Osteocyte (in vitro differentiated cells): Measurements from ENCODE around the gene NLGN2. TPM values are rescaled to one million over a fixed set of nuclear protein-coding genes. Genes with fewer than 3 reads are reported as not detected.

Experiments
- DNase-seq: peaks from one replicate; pipeline ENCODE4 v3.0.0; 2021; ENCODE audit warnings: mixed read lengths; ENCODE audit not compliant: unreplicated experiment; ENCODE audit errors: extremely low spot score
- H3K27ac Mint-ChIP-seq: one replicate; pipeline ENCODE4 v1.8.0; 2021; ENCODE audit warnings: mild to moderate bottlenecking, mixed read lengths; ENCODE audit not compliant: unreplicated experiment
- H3K27me3 Mint-ChIP-seq: one replicate; pipeline ENCODE4 v1.8.0; 2021; ENCODE audit warnings: mixed read lengths; ENCODE audit not compliant: unreplicated experiment
- H3K36me3 Mint-ChIP-seq: one replicate; pipeline ENCODE4 v1.8.0; 2021; ENCODE audit warnings: mixed read lengths; ENCODE audit not compliant: unreplicated experiment
- H3K4me1 Mint-ChIP-seq: one replicate; pipeline ENCODE4 v1.8.0; 2021; ENCODE audit warnings: mixed read lengths; ENCODE audit not compliant: unreplicated experiment
- H3K4me3 Mint-ChIP-seq: one replicate; pipeline ENCODE4 v1.8.0; 2021; ENCODE audit warnings: mild to moderate bottlenecking, moderate library complexity, mixed read lengths; ENCODE audit not compliant: unreplicated experiment
- H3K9me3 Mint-ChIP-seq: one replicate; pipeline ENCODE4 v1.8.0; 2021; ENCODE audit warnings: mixed read lengths; ENCODE audit not compliant: unreplicated experiment
- total RNA-seq: library from RNA; stranded (reverse); gene quantifications from 2 replicates; pipeline ENCODE4 v1.2.1, GENCODE V29; 2021
- TF ChIP-seq, protein P1 (sequence below): fragments of 200-600 bp; sonication (generic); IDR thresholded peaks from 2 replicates; pipeline ENCODE4 v1.5.0; 2021; ENCODE audit warnings: antibody characterized with exemption, mild to moderate bottlenecking, moderate library complexity

NLGN2 gene
- total RNA-seq, 1 donor from 2014 or later = 56.8 TPM

DNA sequence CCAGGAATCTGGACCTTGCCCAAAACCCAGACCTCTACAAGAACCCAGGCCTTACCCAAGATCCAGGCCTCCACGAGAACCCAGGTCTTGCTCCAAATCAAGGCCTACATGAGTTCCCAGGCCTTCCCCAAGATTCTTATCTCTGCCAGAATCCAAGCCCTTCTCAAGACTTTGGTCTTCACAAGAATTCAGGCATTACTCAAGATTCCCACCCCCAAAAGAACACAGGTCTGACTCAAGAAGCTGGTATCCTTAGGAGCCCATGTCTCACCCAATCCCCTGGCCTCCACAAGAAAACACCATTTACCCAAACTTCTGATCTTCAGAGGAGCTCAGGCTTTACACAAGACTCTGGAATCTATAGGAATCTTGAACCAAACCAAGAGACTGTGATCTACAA, 23.6 kb downstream of the NLGN2 start:
- Mint-ChIP-seq H3K36me3 (no peaks in the 10 kb centered on the region), H3K4me3 (no peak overlapping the region)

DNA sequence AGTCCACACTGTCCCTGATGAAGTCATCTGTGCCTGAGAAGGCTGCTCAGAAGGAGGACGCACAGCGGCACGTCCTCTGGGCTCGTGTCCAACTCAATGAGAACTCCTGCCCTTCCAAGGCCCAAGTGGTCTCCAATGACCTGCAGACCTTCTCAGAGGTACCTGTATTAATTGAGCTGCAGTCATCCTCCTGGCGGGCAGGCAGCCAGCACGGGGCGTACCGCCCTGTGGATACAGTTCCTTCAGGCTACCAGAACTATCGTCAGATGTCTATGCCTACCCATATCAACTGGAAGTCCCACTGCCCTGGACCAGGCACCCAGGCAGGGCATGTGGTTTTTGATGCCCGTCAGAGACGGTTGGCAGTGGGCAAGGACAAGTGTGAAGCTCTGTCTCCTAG, 24.7 kb downstream of the NLGN2 start:
- Mint-ChIP-seq H3K9me3 (no peaks in the 10 kb centered on the region), H3K27me3 (peaks cover 2% of the 10 kb centered on the region), H3K4me3 (no peak overlapping the region), H3K36me3 (no peaks in the 10 kb centered on the region), H3K27ac (no peak overlapping the region), H3K4me1 (peaks cover 14% of the 10 kb centered on the region)
- TF ChIP-seq, protein P1, sequence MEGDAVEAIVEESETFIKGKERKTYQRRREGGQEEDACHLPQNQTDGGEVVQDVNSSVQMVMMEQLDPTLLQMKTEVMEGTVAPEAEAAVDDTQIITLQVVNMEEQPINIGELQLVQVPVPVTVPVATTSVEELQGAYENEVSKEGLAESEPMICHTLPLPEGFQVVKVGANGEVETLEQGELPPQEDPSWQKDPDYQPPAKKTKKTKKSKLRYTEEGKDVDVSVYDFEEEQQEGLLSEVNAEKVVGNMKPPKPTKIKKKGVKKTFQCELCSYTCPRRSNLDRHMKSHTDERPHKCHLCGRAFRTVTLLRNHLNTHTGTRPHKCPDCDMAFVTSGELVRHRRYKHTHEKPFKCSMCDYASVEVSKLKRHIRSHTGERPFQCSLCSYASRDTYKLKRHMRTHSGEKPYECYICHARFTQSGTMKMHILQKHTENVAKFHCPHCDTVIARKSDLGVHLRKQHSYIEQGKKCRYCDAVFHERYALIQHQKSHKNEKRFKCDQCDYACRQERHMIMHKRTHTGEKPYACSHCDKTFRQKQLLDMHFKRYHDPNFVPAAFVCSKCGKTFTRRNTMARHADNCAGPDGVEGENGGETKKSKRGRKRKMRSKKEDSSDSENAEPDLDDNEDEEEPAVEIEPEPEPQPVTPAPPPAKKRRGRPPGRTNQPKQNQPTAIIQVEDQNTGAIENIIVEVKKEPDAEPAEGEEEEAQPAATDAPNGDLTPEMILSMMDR = no peak
- DNase-seq = no peak

More for the DNA sequence above, 23.6 kb downstream of the NLGN2 start:
- peaks cover 7% of the 10 kb centered on the region for H3K4me1 Mint-ChIP-seq
- no peak for DNase-seq
- TF ChIP-seq, protein P1 = no peak
- H3K9me3 Mint-ChIP-seq = no peaks in the 10 kb centered on the region
- H3K27ac Mint-ChIP-seq = no peak overlapping the region
- no peaks in the 10 kb centered on the region for H3K27me3 Mint-ChIP-seq

DNA sequence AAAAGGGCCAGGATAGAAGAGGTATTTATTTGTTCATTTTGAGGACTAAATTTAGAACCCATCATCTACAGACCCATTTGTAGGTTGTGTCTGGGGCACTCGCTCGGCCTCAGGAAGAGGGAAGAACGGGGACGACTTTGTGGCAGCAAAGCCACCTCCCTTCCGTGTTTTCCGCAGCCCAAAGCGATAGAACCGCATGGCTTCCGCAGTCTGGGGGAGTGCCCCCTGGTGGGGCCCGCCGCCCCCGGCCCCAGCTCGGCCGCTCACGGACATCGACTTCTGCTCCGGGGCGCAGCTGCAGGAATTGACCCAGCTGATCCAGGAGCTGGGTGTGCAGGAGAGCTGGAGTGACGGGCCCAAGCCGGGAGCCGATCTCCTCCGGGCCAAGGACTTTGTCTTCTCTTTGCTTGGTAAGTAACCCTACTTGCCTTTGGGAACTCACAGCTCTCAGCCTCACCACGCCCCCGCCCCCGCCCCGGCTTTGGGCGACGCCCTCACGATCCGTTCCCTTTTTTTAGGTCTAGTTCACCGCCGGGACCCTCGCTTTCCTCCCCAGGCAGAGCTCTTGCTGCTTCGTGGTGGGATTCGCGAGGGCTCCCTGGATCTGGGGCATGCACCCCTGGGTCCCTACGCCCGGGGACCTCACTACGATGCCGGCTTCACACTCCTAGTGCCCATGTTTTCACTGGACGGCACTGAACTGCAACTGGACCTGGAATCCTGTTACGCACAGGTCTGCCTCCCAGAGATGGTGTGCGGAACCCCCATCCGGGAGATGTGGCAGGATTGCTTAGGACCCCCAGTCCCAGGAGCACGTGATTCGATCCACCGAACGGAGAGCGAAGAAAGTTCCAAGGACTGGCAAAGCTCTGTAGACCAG, 28.3 kb downstream of the NLGN2 start:
- TF ChIP-seq, protein P1 = peak; percentile 24
- peak overlapping the region; percentile 82 for H3K27ac Mint-ChIP-seq
- peaks cover 2% of the 10 kb centered on the region for H3K36me3 Mint-ChIP-seq
- peaks cover 43% of the 10 kb centered on the region for H3K4me1 Mint-ChIP-seq
- DNase-seq = no peak
- H3K27me3 Mint-ChIP-seq = peaks cover 25% of the 10 kb centered on the region
- peak overlapping the region; percentile 81 for H3K4me3 Mint-ChIP-seq
- H3K9me3 Mint-ChIP-seq = no peaks in the 10 kb centered on the region

DNA sequence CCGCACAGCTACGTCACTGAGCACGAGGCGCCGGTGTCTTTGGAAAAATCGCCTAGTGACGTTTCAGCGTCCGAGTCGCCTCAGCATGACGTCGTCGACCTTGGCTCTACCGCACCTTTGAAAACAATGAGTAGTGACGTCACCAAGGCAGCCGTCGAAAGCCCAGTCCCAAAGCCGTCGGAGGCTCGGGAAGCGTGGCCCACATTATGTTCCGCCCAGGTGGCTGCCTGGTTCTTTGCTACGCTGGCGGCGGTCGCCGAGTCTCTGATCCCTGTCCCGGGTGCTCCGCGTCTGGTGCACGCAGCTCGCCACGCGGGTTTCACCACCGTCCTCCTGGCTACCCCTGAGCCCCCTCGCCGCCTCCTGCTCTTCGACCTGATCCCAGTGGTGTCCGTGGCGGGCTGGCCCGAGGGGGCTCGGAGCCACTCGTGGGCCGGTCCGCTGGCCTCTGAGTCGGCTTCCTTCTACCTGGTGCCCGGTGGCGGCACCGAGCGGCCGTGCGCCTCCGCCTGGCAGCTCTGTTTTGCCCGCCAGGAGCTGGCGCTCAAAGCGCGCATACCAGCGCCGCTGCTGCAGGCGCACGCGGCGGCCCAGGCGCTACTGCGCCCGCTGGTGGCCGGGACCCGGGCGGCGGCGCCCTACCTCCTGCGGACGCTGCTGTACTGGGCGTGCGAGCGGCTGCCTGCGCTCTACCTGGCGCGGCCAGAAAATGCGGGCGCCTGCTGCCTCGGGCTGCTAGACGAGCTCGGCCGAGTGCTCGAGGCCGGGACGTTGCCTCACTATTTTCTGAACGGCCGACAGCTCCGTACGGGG, 29.1 kb downstream of the NLGN2 start:
- peak; percentile 92 for DNase-seq
- Mint-ChIP-seq H3K4me3 (peak overlapping the region; percentile 81), H3K36me3 (peaks cover 2% of the 10 kb centered on the region), H3K9me3 (no peaks in the 10 kb centered on the region), H3K27me3 (peaks cover 28% of the 10 kb centered on the region), H3K27ac (peak overlapping the region; percentile 82), H3K4me1 (peaks cover 43% of the 10 kb centered on the region)
- TF ChIP-seq, protein P1 = peak; percentile 91
